ENCODE data around the gene TFG.

TFG gene

GRCh38 chr3:100756441-100756840, 47.1 kb downstream of the TFG start:
- DNase-seq (ENCODE audit: low read depth in 2 of 2) = no peak

- no peak for DNase-seq (ENCODE audit: low read depth in 2 of 2)
These were observed 49.9 kb downstream of the TFG start for GRCh38 chr3:100759159-100759558.

GRCh38 chr3:100759950-100760349, 50.7 kb downstream of the TFG start:
- no peak for DNase-seq (ENCODE audit: low read depth in 2 of 2)

GRCh38 chr3:100760377-100760776, 51.1 kb downstream of the TFG start:
- no peak for DNase-seq (ENCODE audit: low read depth in 2 of 2)

- no peak for DNase-seq (ENCODE audit: low read depth in 2 of 2)
These were observed 52.1 kb downstream of the TFG start for GRCh38 chr3:100761211-100761942.

- no peak for DNase-seq (ENCODE audit: low read depth in 2 of 2)
These were observed 52.7 kb downstream of the TFG start for GRCh38 chr3:100761951-100762350.

GRCh38 chr3:100765437-100765975, 56.2 kb downstream of the TFG start:
- no peak for DNase-seq (ENCODE audit: low read depth in 2 of 2)

GRCh38 chr3:100766069-100766468, 56.8 kb downstream of the TFG start:
- no peak for DNase-seq (ENCODE audit: low read depth in 2 of 2)

GRCh38 chr3:100769693-100770092, 60.4 kb downstream of the TFG start:
- DNase-seq (ENCODE audit: low read depth in 2 of 2) = no peak

GRCh38 chr3:100775226-100775625, 65.9 kb downstream of the TFG start:
- DNase-seq (ENCODE audit: low read depth in 2 of 2) = no peak

- DNase-seq (ENCODE audit: low read depth in 2 of 2) = no peak
These were observed 66.4 kb downstream of the TFG start for GRCh38 chr3:100775669-100776068.

- no peak for DNase-seq (ENCODE audit: low read depth in 2 of 2)
These were observed 66.9 kb downstream of the TFG start for GRCh38 chr3:100776097-100776729.

GRCh38 chr3:100776746-100777145, 67.5 kb downstream of the TFG start:
- no peak for DNase-seq (ENCODE audit: low read depth in 2 of 2)

- no peak for DNase-seq (ENCODE audit: low read depth in 2 of 2)
These were observed 68.0 kb downstream of the TFG start for GRCh38 chr3:100777271-100777670.

- no peak for DNase-seq (ENCODE audit: low read depth in 2 of 2)
These were observed 70.2 kb downstream of the TFG start for GRCh38 chr3:100779480-100779879.

GRCh38 chr3:100780071-100780622, 70.9 kb downstream of the TFG start:
- DNase-seq (ENCODE audit: low read depth in 2 of 2) = no peak

GRCh38 chr3:100781301-100781700, 72.0 kb downstream of the TFG start:
- no peak for DNase-seq (ENCODE audit: low read depth in 2 of 2)

GRCh38 chr3:100782348-100782747, 73.1 kb downstream of the TFG start:
- DNase-seq (ENCODE audit: low read depth in 2 of 2) = no peak

- DNase-seq (ENCODE audit: low read depth in 2 of 2) = no peak
These were observed 73.6 kb downstream of the TFG start for GRCh38 chr3:100782906-100783305.

- no peak for DNase-seq (ENCODE audit: low read depth in 2 of 2)
These were observed 74.3 kb downstream of the TFG start for GRCh38 chr3:100783619-100784018.

- no peak for DNase-seq (ENCODE audit: low read depth in 2 of 2)
These were observed 80.3 kb downstream of the TFG start for GRCh38 chr3:100789579-100789978.

GRCh38 chr3:100796556-100796955, 87.3 kb downstream of the TFG start:
- no peak for DNase-seq (ENCODE audit: low read depth in 2 of 2)

GRCh38 chr3:100798012-100798411, 88.7 kb downstream of the TFG start:
- DNase-seq (ENCODE audit: low read depth in 2 of 2) = no peak
